ENCODE data around the gene SLC39A3.

DNA sequence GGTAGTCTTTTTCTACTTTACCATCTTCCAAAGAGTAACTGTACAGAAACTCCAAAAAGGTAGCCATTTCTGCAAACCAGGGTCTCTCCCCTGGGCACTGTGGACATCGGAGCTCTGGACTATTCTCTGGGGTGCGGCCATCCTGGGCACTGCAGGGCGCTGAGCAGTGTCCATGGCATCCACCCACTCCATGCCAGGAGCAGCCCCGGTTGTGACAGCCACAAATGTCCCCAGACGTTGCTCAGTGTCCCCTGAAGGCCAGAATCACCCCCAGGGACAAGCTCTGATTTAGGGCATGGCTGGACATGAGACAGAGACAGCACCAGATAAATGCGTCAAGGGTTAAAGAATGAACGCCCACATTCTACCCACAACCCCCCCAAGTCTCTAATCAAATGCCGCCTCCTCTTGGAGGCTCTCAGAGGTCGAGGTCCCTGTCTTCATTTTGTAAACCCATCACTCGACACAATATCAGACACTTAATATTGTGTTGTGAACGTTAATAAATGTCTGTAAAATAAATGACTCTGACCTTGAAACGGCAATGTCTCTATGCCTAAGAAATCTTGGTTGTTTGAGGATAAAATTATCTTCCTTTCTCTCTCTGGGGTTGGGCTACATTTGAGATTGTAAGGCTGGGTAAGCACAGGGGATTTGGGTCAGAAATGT, 46.2 kb downstream of the SLC39A3 start:
- TF ChIP-seq, protein P1, sequence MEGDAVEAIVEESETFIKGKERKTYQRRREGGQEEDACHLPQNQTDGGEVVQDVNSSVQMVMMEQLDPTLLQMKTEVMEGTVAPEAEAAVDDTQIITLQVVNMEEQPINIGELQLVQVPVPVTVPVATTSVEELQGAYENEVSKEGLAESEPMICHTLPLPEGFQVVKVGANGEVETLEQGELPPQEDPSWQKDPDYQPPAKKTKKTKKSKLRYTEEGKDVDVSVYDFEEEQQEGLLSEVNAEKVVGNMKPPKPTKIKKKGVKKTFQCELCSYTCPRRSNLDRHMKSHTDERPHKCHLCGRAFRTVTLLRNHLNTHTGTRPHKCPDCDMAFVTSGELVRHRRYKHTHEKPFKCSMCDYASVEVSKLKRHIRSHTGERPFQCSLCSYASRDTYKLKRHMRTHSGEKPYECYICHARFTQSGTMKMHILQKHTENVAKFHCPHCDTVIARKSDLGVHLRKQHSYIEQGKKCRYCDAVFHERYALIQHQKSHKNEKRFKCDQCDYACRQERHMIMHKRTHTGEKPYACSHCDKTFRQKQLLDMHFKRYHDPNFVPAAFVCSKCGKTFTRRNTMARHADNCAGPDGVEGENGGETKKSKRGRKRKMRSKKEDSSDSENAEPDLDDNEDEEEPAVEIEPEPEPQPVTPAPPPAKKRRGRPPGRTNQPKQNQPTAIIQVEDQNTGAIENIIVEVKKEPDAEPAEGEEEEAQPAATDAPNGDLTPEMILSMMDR (conservative IDR thresholded peaks at IDR 0.05; ENCODE audit: low read depth, low read length), result no peak
- TF ChIP-seq EZH2 (IDR thresholded peaks at IDR 0.05; ENCODE audit: low read length, unreplicated experiment), result no peak
